GM12872 (cell line): ENCODE results near the gene PSMC1.

ENCODE experiments used
- CTCF ChIP-seq: IDR thresholded peaks from 3 replicates; pipeline ENCODE4 v1.5.1; 2011; ENCODE audit warnings: low read depth, mild to moderate bottlenecking, low read length, moderate library complexity; ENCODE audit not compliant: insufficient read depth

PSMC1 gene

GRCh38 chr14:90248594-90248993 is 7.8 kb upstream of the PSMC1 start:
- TF ChIP-seq CTCF = no peak

- no peak for TF ChIP-seq CTCF
Observed at GRCh38 chr14:90253826-90254225, 2.5 kb upstream of the PSMC1 start.

GRCh38 chr14:90255871-90256270 is 482 bp upstream of the PSMC1 start:
- TF ChIP-seq CTCF = no peak

GRCh38 chr14:90263748-90264449 is 7.5 kb downstream of the PSMC1 start:
- TF ChIP-seq CTCF = no peak

- TF ChIP-seq CTCF = no peak
Observed at GRCh38 chr14:90266441-90267154, 10.2 kb downstream of the PSMC1 start.

GRCh38 chr14:90268420-90268819 is 12.1 kb downstream of the PSMC1 start:
- no peak for TF ChIP-seq CTCF

- TF ChIP-seq CTCF = no peak
Observed at GRCh38 chr14:90272523-90272922, 16.2 kb downstream of the PSMC1 start.
